Activated CD8-positive, alpha-beta memory T cell treated with anti-CD3 and anti-CD28 coated beads for 36 hours (primary cell): ENCODE results near the gene ALCAM. TPM values are rescaled to one million over a fixed set of nuclear protein-coding genes. Genes with fewer than 3 reads are reported as not detected.
"Not testable (repeated sequence)": the region's sequence is repeated elsewhere in the genome, so short reads cannot be mapped to it uniquely, and the experiment has no call there.

Experiments
- CTCF ChIA-PET: fragments of 350-600 bp; sonication (Branson Sonifier 250); formaldehyde crosslinking; loops from one replicate; lab custom pipeline; 2021; ENCODE audit warnings: antibody characterized with exemption; lab: Charles Lee
- POLR2A ChIA-PET: fragments of 350-600 bp; sonication (Branson Sonifier 250); formaldehyde crosslinking; loops from one replicate; lab custom pipeline; 2021; ENCODE audit warnings: antibody characterized with exemption; lab: Charles Lee
- total RNA-seq, 2 experiments: library from RNA; stranded (reverse); gene quantifications; one replicate each; pipeline ENCODE4 v1.2.3, GENCODE V29; 2021

ALCAM gene
- total RNA-seq, 2 experiments from 2014 or later = 19.6 to 22.1 TPM

DNA sequence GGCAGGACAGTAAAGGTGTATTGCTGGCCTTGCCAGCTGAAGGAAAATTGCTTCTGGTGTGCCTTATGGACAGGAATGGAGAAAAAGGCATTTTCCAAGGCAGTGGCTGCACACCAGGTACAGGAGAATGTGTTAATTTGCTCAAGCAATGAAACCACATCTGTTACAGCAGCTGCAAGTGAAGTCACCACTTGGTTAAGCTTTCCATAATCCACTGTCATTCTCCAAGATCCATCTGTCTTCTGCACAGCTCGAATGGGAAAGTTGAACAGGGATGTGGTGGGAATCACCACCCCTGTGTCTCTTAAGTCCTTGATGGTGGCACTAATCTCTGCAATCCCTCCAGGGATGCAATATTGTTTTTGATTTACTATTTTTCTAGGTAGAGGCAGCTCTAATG, 236.8 kb downstream of the ALCAM start:
- CTCF ChIA-PET, POLR2A ChIA-PET: not testable (repeated sequence)

DNA sequence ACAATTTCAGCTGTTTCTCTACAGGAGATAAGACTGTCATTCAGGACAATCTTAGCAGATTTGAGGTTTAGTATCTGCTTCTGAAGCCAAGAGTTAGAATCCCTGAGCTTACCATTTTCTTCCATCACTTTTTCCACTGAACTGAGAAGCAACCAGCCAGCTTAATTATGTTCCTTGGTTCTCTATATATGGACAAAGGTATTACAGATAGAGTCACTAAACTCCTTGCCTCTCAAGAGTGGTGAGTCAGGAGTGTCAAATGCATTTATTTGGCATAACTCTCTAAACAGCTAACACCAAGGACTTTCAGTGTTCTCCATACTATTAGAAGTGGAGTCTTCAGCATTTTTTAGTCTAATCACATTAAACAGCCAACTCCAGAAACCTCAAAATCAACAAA, 239.3 kb downstream of the ALCAM start:
- ChIA-PET POLR2A (no interaction called here), CTCF (no interaction called here)

DNA sequence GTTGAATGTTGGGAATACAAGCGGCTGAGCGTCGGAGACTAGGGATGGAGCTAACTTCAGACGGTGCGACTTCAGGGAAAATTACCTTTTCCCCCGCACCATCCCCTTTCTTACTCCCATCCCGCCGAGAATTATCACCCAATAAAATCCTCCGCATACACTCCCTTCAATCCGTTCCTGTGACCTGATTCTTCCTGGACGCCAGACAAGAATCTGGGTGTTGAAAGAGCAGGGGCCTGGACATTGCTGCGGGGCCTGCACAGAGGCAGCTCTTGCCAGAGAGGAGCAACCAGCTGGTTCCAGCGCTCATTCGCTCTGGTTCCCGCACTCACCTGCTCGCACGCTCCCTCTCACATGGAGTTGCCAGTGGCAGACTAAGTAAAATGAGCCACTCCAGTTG, 241.9 kb downstream of the ALCAM start:
- ChIA-PET CTCF (no interaction called here), POLR2A (no interaction called here)

DNA sequence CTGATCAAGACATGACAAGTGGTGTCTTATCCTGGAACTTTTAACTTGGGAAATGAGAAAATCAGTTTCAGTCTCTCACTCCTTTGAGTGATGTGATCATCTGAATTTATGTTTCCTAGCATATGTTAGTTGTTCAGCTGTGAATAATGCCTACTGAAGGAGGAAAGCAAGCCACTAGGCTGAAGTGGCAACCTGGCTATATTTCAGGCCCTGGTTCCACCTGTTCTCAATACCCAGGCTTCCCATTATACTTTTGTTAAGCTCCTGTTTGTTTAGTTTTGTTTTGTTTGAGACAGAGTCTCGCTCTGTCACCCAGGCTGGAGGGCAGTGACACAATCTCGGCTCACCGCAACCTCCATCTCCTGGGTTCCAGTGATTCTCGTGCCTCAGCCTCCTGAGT, 243.8 kb downstream of the ALCAM start:
- POLR2A ChIA-PET = no interaction called here

DNA sequence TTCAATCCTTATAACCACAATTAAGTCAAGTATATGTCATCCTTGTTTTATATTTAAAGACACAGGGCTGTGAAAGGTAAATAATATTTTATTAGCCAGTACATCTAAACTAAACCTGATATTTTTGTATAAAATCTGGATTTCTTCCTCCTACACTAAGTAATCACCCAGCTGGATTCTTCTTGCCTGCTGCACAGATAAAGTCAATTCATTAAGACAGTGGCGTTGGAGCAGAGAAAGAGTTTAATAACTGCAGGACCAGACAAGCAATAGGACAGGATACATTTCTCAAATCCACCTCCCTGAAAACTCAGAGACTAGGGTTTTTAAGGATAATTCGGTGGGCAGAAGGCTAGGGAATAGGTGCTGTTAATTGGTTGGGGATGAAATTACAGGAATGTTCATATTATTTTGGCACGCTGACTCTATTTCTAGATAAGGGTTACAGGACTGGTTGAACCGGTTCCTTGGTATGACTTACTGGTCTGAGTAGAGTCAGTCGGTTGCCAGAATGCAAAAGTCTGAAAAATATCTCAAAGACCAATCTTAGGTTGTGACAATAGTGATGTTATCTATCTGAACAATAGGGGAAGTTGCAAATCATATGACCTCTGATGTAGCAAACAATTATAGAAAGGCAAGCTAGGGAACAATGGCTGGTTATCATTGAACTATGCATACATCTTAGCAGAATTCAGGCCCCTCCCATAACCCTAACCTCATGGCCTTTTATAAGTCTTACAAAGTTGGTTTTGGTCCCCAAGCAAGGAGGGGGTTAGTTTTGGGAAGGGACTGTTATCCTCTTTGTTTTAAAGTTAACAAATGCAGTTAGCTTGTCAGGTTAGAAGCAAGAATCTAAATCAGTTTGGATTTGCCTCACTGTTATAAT, 244.8 kb downstream of the ALCAM start:
- POLR2A ChIA-PET = no interaction called here

More for the DNA sequence above, 243.8 kb downstream of the ALCAM start:
- CTCF ChIA-PET = no interaction called here

DNA sequence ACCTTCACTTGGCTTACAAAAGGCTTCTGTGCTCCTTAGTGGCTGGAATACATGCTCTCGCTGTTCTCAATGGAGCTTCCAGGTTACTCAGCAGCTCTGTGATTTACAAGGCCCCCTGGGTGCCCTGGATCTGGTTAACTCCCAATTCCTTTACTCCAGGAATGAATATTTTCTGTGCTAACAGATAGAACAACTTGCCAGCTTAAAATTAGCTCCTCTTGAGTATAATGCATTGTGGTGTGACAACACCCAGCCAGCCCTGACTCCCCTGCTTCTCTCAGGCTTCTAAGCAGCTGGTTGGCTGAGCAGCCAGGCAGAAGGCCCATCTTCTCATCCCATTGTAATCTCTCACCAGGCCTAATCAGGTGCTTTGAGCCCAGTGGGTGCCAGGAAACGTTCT, 246.4 kb downstream of the ALCAM start:
- CTCF ChIA-PET = no interaction called here
- POLR2A ChIA-PET = no interaction called here

More for the DNA sequence above, 244.8 kb downstream of the ALCAM start:
- CTCF ChIA-PET = no interaction called here

DNA sequence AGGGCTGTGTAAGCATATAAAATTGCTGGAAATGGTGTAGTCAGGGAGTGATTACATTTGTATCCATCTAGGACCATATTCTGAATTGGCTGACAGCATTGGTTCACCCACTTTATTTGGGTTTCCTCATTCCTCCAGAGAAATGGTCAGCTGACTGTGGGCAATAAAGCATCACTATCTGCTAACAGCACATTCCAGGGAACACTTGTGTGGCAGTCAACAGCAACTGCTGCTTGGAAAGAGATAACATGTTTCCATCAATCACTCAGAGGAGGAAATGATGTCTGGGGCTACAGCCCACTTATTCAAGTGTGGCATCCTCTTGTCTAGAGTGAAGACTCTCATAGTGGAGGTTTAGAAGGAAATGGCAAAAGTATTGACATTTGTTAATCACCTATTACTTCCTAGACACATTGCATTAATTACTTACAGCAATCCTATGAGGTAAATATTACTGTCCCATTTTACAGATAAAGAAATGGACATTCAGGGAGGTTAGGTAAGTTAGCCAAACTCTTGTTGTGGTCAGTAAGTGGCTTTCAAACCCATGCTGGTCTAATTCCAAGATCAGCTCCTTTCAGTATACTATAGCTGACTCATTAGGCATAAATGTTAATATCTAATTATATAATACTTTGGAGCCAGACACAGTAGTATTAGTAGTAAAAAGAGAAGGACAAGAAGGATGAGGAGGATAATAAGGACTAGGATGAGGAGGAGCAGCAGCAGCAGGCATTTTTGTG, 247.8 kb downstream of the ALCAM start:
- CTCF ChIA-PET = no interaction called here
- POLR2A ChIA-PET = no interaction called here

DNA sequence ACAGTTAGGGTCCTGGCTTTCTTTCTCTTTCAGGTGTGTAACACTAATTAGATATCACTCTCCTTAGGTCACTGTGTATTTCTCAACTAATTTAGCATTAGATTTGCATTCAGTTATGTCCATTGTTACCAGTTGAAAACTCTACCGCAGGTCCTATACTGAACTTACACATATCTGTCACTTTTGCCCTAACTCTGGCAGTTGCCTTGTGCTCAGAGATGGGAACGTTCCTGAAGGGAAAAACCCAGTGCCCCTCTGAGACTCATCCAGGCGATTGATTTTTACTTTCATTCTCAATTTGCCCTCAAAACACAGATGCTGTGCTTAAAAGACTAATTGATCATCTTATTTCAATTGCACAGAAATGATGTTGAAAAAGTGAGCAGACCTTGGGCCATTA, 249.1 kb downstream of the ALCAM start:
- POLR2A ChIA-PET = no interaction called here
- CTCF ChIA-PET = no interaction called here

DNA sequence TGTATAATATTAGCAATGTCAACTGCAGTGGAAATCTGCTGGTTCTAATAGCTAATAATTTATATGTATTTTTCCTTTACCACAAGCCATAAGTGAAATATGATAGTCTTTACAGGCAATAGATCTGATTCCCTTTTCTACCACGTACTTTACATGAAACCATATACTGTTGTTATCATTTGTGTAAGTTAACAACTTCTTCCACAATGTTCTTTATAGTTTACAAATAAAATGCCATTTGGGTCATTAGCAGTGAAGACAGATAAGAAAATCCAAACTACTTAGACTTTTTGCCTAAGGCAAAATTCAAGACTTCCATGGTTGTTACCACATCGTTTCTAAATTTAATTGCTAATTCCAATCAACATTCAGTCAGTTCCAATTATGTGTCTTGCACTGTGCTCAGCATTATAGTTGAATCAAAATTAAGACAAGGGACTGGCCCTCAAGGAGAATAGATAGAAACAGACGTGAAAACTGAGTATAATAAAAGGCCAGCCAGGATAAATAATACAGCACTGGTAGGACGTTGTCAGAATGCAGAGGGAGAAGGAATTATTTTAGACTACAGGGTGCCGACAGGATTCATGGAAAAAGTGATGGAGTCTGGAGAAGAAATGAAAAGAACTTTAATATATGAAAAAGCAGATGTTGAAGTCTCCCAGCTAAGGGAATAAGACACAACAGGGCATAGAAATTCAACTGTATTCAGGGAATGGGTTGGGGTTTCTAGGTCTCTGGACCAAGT, 249.8 kb downstream of the ALCAM start:
- ChIA-PET CTCF (no interaction called here), POLR2A (no interaction called here)

DNA sequence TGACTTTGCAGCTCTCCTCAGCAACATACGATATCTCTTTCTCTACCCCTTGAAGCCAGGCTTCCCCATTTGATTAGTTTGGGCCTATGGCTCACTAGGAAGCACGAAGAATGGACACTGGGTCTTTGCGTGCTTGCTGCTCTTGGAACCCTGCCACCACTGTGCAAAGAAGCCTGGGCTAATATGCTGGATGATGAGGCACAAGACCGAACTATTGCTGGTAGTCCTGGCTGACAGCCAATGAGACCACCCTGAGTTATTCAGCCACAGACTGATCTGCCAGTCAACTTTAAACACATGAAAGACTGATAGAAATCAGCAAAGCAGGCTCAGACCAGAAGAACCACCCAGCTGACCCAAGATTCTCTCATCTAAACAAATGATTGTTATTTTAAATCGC, 251.8 kb downstream of the ALCAM start:
- CTCF ChIA-PET = no interaction called here
- POLR2A ChIA-PET = no interaction called here

DNA sequence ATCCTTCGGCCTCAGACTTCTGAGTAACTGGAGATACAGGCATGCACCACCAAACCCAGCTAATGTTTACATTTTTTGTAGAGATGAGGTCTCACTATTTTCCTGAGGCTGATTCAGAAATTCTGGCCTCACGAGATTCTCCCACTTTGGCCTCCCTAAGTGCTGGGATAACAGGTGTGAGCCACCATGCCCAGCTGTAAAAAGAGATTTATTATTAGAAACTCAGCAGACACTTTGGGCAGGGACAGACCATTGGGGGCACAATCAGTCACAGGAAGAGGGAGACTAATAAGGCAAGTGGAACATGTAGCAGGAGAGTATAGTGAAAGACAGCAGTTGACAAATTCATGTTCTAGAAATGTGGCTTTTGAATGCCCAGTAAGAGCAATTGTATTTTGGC, 252.9 kb downstream of the ALCAM start:
- ChIA-PET POLR2A (no interaction called here), CTCF (no interaction called here)

DNA sequence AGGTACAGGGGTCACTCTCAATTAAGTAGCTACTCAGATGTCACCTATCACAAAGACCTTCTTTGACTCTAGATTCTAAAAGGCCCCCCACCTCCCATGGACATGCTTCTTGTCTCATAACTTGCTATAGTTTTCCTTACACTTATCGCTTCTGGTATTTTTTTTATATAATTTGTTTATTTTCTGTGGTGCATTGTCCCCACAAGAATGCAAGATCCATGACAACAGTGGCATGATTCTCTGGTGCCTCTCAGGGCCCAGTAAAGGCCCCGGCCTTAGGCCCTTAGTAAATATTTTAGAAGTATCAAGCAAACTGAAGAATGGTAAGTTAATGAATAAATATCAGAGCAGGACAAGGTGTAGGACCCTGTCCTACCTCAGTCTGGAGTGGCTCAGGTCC, 253.5 kb downstream of the ALCAM start:
- CTCF ChIA-PET = no interaction called here
- POLR2A ChIA-PET = no interaction called here

DNA sequence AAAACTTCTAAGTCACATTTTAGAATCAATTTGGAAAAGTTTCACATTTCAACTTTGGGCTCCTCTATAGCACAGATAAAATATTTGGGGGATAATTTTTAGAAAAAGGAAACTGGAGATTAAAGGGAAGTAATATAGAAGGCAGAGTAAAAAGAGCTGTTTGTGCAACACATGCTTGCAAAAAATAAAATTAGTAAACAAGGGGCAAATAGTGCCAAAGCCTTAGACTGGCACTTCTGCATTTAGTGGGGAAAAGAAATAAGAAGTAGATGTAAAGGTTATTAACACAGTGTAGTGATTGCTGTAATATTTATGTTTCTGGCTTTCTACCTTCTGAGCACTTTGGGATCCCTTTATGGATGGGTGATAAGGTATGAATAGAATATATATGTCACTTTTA, 255.5 kb downstream of the ALCAM start:
- CTCF ChIA-PET = no interaction called here
- POLR2A ChIA-PET = no interaction called here
